ENCODE results near the gene NME3.

DNA sequence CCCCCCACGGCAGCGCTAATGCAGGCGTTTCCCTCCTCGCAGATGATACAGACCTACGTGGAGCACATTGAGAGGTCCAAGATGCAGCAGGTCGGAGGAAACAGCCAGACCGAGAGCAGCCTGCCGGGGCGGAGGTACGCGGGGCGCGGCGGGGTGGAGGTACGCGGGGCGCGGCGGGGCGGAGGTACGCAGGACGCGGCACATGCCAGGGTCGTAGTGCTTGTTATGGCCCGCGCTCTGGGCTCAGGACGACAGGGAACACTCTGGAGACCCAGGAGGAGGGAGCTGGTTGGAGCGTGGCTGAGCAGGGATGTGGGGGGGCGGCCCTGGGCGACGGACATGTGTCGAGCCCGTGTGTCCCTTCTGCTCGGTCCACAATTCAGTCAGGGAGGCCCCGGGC lies 41.9 kb downstream of the NME3 start:
- TF ChIP-seq YY1 (IDR thresholded peaks at IDR 0.05; ENCODE audit: insufficient read depth, insufficient read length) (no peak), ZNF274 (IDR thresholded peaks at IDR 0.05; ENCODE audit: low read depth, low read length) (no peak)

All from NT2/D1 (cell line).